Nephron progenitor cell (in vitro differentiated cells): ENCODE results near the gene BMP4.
A peak's percentile ranks its signal among the peaks of the same experiment; 100 is the strongest.

Source experiments
- DNase-seq: peaks from one replicate; pipeline ENCODE4 v3.0.0; 2021
- H3K27ac Mint-ChIP-seq: 2 replicates; pipeline ENCODE4 v1.8.0; 2021; ENCODE audit warnings: mild to moderate bottlenecking, moderate library complexity, mixed read lengths
- H3K27me3 Mint-ChIP-seq: 2 replicates; pipeline ENCODE4 v1.8.0; 2021; ENCODE audit warnings: mild to moderate bottlenecking, low read depth, mixed read lengths; ENCODE audit not compliant: poor library complexity
- H3K36me3 Mint-ChIP-seq: 2 replicates; pipeline ENCODE4 v1.8.0; 2021; ENCODE audit warnings: low read depth, mixed read lengths
- H3K4me1 Mint-ChIP-seq: 2 replicates; pipeline ENCODE4 v1.8.0; 2021; ENCODE audit warnings: mixed read lengths
- H3K4me3 Mint-ChIP-seq: 2 replicates; pipeline ENCODE4 v1.8.0; 2021; ENCODE audit warnings: mild to moderate bottlenecking, moderate library complexity, mixed read lengths
- H3K9me3 Mint-ChIP-seq: 2 replicates; pipeline ENCODE4 v1.8.0; 2021; ENCODE audit warnings: mild to moderate bottlenecking, moderate library complexity, mixed read lengths
- TF ChIP-seq, protein P1 (sequence below): fragments of 200-600 bp; sonication (generic); IDR thresholded peaks from 2 replicates; pipeline ENCODE4 v1.5.0; 2021; ENCODE audit warnings: antibody characterized with exemption

BMP4 gene

DNA sequence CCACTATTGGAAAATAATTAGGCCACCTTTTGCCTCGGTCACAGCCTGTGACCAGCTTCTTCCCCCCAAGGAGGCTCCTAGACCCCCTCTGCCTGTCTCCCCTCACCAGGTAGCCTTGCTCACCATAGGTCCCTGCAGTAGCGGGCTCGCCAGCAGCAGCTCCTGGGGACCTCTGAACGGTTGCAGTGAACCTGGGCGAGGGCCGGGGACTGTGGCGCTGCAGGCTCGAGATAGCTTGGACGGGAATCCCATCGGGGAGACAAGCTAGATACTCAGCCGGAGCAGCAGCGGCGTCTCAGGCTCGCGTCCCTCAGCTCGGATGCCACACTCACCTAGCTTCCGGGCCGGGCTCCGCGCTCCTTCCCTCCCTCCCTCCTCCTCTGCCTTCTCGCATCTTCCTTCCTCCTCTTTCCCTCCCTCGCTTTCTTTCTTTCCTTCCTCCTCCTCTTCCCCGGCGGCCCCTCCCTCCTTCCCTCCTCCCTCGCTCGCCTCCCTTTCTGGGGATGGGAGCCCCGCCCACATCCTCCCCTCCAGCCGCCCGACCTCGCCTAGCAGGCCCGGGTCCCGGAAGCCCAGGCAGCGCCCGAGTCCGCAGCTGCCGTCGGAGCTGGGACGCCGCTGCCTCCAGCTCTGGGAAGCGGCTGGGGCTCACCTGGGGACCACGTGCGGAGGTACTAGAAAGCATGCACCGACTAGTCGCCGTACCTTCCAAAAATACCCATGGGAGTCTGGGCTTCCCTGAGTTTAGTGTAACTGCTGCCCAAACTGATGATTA is at the start of gene BMP4:
TSS of gene BMP4 (minus strand) at position 399 of the 775 bp plus-strand sequence. CDS start 4,603 bp downstream, outside the sequence.
- TF ChIP-seq, protein P1, sequence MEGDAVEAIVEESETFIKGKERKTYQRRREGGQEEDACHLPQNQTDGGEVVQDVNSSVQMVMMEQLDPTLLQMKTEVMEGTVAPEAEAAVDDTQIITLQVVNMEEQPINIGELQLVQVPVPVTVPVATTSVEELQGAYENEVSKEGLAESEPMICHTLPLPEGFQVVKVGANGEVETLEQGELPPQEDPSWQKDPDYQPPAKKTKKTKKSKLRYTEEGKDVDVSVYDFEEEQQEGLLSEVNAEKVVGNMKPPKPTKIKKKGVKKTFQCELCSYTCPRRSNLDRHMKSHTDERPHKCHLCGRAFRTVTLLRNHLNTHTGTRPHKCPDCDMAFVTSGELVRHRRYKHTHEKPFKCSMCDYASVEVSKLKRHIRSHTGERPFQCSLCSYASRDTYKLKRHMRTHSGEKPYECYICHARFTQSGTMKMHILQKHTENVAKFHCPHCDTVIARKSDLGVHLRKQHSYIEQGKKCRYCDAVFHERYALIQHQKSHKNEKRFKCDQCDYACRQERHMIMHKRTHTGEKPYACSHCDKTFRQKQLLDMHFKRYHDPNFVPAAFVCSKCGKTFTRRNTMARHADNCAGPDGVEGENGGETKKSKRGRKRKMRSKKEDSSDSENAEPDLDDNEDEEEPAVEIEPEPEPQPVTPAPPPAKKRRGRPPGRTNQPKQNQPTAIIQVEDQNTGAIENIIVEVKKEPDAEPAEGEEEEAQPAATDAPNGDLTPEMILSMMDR: no peak
- no peaks in the 10 kb centered on the region for H3K9me3 Mint-ChIP-seq
- H3K27me3 Mint-ChIP-seq: peaks cover 15% of the 10 kb centered on the region
- H3K4me3 Mint-ChIP-seq: peak within 1 kb of the TSS; percentile 99
- peak within 1 kb of the TSS; percentile 84 for H3K27ac Mint-ChIP-seq
- H3K4me1 Mint-ChIP-seq: peaks cover 34% of the 10 kb centered on the region
- DNase-seq: peak; percentile 86
- peaks cover 9% of the 10 kb centered on the region for H3K36me3 Mint-ChIP-seq

DNA sequence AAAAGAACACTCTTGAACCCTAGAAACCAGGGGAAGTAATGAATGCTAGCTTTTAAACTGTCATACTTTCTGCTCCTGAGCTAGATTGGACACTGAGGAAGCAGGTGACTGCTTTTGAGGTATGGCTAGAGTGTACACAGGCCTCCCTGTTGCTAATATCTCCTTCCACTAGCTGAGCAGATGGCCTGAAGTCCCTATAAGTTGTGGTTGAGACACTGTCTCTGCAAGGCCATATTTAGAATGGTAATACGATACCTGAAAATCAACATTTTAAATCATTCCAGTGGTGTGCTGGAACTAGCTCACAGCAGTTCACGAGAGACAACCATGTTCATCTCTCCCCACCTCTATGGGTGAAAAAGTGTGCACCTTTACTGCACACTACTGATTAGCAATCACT is 46.4 kb upstream of the BMP4 start:
- Mint-ChIP-seq H3K27ac (no peak overlapping the region), H3K4me1 (peaks cover 34% of the 10 kb centered on the region), H3K27me3 (peaks cover 4% of the 10 kb centered on the region), H3K9me3 (peaks cover 20% of the 10 kb centered on the region), H3K36me3 (no peaks in the 10 kb centered on the region), H3K4me3 (no peak overlapping the region)
- no peak for DNase-seq
- TF ChIP-seq, protein P1: no peak

DNA sequence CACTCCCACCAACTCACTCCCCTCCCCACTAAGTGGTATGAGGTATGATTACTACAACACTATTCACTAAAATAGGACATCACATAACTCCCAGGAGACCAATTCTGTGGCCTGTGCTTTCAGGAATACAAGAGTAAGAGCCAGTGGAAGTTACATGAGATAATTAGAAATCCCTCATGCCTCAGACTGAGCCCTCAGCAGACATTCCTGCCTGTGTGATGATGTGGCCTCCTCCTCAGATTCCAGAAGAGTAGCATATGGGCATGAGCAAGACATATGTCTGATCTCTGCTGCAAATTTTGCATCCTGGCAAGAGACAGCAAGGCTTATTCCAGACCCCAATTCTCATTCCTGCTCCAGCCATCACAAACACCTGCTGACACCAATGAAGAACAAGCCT is 46.0 kb upstream of the BMP4 start:
- TF ChIP-seq, protein P1: no peak
- no peak for DNase-seq
- Mint-ChIP-seq H3K27ac (no peak overlapping the region), H3K4me3 (no peak overlapping the region), H3K36me3 (no peaks in the 10 kb centered on the region), H3K27me3 (peaks cover 4% of the 10 kb centered on the region), H3K4me1 (peaks cover 36% of the 10 kb centered on the region), H3K9me3 (peaks cover 20% of the 10 kb centered on the region)

DNA sequence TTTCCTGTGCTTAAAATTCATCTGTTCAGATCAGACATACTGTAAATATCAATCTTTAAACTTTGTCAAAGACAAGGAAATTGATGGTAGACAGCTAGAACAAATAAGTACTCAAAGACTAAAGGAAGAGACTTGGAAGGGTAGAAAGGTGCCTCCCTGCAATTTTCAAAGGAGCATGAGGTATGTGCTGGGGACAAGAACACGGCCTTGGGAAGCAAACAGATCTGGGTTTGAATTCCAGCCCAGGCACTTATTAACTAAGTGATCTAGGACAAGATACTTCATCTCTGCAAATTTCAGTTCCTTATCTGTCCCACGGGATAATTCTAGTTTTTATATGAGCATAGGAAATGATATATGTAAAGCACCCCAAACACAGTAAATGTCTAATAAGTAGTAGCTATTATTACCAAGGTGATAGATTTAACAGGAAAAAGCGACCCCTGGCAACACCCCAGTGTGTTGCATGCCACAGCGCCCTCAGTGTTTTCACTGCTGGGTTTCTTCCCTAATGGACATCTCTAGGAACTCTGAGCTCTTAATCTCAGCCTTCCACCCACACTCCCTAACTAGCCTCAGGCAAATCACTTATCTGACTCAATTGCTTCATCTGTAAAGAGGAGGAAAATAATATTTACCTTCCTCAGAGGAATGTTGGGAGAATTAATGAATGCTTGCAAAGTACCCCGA is 44.7 kb upstream of the BMP4 start:
- Mint-ChIP-seq H3K4me1 (peaks cover 36% of the 10 kb centered on the region), H3K9me3 (peaks cover 11% of the 10 kb centered on the region), H3K36me3 (no peaks in the 10 kb centered on the region), H3K4me3 (no peak overlapping the region), H3K27me3 (no peaks in the 10 kb centered on the region), H3K27ac (no peak overlapping the region)
- no peak for DNase-seq
- TF ChIP-seq, protein P1: no peak

DNA sequence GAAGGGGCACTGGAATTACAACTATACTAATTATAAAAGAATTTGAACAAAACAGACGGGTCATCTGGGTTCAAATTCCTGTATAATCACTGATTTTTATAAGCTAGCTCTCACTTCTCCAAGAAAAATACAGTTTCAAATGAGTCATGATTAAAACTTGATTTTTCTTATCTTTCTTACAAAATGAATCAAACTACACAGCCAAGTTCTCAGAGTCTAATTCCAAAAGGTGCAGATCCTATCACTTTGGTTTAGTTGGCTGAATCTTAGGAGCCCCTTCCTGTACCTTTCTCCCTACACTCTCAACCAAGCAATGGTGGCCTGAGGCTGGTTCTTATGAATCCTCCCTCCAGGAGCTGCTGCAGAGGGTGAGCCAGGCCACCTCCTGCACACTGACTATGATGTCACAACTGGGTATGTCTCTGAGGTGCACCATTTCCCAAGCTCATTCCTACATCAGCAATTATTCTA is 43.8 kb upstream of the BMP4 start:
- no peak for DNase-seq
- TF ChIP-seq, protein P1: no peak
- no peaks in the 10 kb centered on the region for H3K36me3 Mint-ChIP-seq
- H3K4me3 Mint-ChIP-seq: no peak overlapping the region
- peaks cover 3% of the 10 kb centered on the region for H3K9me3 Mint-ChIP-seq
- peaks cover 36% of the 10 kb centered on the region for H3K4me1 Mint-ChIP-seq
- no peaks in the 10 kb centered on the region for H3K27me3 Mint-ChIP-seq
- H3K27ac Mint-ChIP-seq: no peak overlapping the region
